ENCODE results near the gene MID1.
A peak's percentile ranks its signal among the peaks of the same experiment; 100 is the strongest.

The MID1 gene

GRCh38 chrX:10529344-10529743 is 91.0 kb downstream of the MID1 start:
- DNase-seq (ENCODE audit: low spot score) = no peak

- DNase-seq (ENCODE audit: low spot score) = no peak
Observed at GRCh38 chrX:10526451-10526850, 93.9 kb downstream of the MID1 start.

- DNase-seq (ENCODE audit: low spot score) = no peak
Observed at GRCh38 chrX:10525381-10526120, 94.8 kb downstream of the MID1 start.

GRCh38 chrX:10524578-10524977 is 95.8 kb downstream of the MID1 start:
- no peak for DNase-seq (ENCODE audit: low spot score)

GRCh38 chrX:10519761-10520160 is 100.6 kb downstream of the MID1 start:
- DNase-seq (ENCODE audit: low spot score) = no peak

GRCh38 chrX:10519278-10519677 is 101.1 kb downstream of the MID1 start:
- no peak for DNase-seq (ENCODE audit: low spot score)

- DNase-seq (ENCODE audit: low spot score) = no peak
Observed at GRCh38 chrX:10518073-10518472, 102.3 kb downstream of the MID1 start.

GRCh38 chrX:10516781-10517322 is 103.5 kb downstream of the MID1 start:
- DNase-seq (ENCODE audit: low spot score) = no peak

GRCh38 chrX:10514891-10515290 is 105.5 kb downstream of the MID1 start:
- DNase-seq (ENCODE audit: low spot score) = no peak

- no peak for DNase-seq (ENCODE audit: low spot score)
Observed at GRCh38 chrX:10513974-10514373, 106.4 kb downstream of the MID1 start.

- DNase-seq (ENCODE audit: low spot score) = peak; percentile 42
Observed at GRCh38 chrX:10512741-10513140, 107.6 kb downstream of the MID1 start.

GRCh38 chrX:10512258-10512657 is 108.1 kb downstream of the MID1 start:
- no peak for DNase-seq (ENCODE audit: low spot score)

GRCh38 chrX:10509397-10509796 is 111.0 kb downstream of the MID1 start:
- DNase-seq (ENCODE audit: low spot score) = no peak

GRCh38 chrX:10508891-10509290 is 111.5 kb downstream of the MID1 start:
- DNase-seq (ENCODE audit: low spot score) = no peak

GRCh38 chrX:10507876-10508275 is 112.5 kb downstream of the MID1 start:
- DNase-seq (ENCODE audit: low spot score) = no peak

GRCh38 chrX:10507181-10507580 is 113.2 kb downstream of the MID1 start:
- DNase-seq (ENCODE audit: low spot score) = peak; percentile 57

GRCh38 chrX:10506781-10507180 is 113.6 kb downstream of the MID1 start:
- DNase-seq (ENCODE audit: low spot score) = no peak

GRCh38 chrX:10505726-10506125 is 114.7 kb downstream of the MID1 start:
- DNase-seq (ENCODE audit: low spot score) = no peak

GRCh38 chrX:10502961-10503360 is 117.4 kb downstream of the MID1 start:
- DNase-seq (ENCODE audit: low spot score) = no peak

GRCh38 chrX:10501611-10502010 is 118.8 kb downstream of the MID1 start:
- no peak for DNase-seq (ENCODE audit: low spot score)

- peak; percentile 20 for DNase-seq (ENCODE audit: low spot score)
Observed at GRCh38 chrX:10496345-10496965, 123.9 kb downstream of the MID1 start.

GRCh38 chrX:10495677-10496076 is 124.7 kb downstream of the MID1 start:
- DNase-seq (ENCODE audit: low spot score) = no peak

GRCh38 chrX:10492250-10492649 is 128.1 kb downstream of the MID1 start:
- DNase-seq (ENCODE audit: low spot score) = no peak

- no peak for DNase-seq (ENCODE audit: low spot score)
Observed at GRCh38 chrX:10486373-10486772, 134.0 kb downstream of the MID1 start.

All from COLO829 (cell line).